Activated naive CD8-positive, alpha-beta T cell (primary cell): ENCODE results near the gene ARMH4.

Experiments used
- H3K27ac Mint-ChIP-seq: one replicate; pipeline ENCODE4 v1.8.0; 2021; ENCODE audit warnings: mixed read lengths
- H3K27me3 Mint-ChIP-seq: one replicate; pipeline ENCODE4 v1.8.0; 2021; ENCODE audit warnings: mixed read lengths
- H3K36me3 Mint-ChIP-seq: one replicate; pipeline ENCODE4 v1.8.0; 2021; ENCODE audit warnings: mixed read lengths
- H3K4me1 Mint-ChIP-seq: one replicate; pipeline ENCODE4 v1.8.0; 2021; ENCODE audit warnings: low read depth, mixed read lengths
- H3K4me3 Mint-ChIP-seq: one replicate; pipeline ENCODE4 v1.8.0; 2021; ENCODE audit warnings: mild to moderate bottlenecking, mixed read lengths
- H3K9me3 Mint-ChIP-seq: one replicate; pipeline ENCODE4 v1.8.0; 2021; ENCODE audit warnings: low read depth, mixed read lengths

The ARMH4 gene

GRCh38 chr14:58091883-58092630 lies 60.0 kb downstream of the ARMH4 start:
- no peaks in the 10 kb centered on the region for H3K9me3 Mint-ChIP-seq
- H3K4me3 Mint-ChIP-seq: no peak overlapping the region
- peaks cover 4% of the 10 kb centered on the region for H3K27me3 Mint-ChIP-seq
- H3K4me1 Mint-ChIP-seq: no peaks in the 10 kb centered on the region
- no peaks in the 10 kb centered on the region for H3K36me3 Mint-ChIP-seq
- H3K27ac Mint-ChIP-seq: no peak overlapping the region

DNA sequence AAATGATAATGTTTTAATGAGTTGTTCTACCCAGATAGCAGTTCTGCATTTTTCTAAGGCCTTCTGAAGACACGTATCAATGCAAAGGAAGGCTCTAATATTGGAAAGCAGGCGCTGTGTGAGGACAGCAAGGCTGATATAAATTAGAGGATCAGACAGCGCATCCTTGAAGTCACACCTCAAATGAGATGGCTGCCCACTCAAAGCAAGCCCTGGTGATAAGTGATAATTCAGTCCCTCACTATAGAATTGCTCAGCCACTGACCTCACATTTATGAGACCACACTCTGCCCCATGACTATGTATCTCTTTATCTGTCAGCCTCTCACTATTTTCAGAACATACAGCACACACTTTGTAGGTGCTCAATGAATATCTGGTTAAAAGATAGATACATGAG lies 62.4 kb downstream of the ARMH4 start:
- H3K4me1 Mint-ChIP-seq: no peaks in the 10 kb centered on the region
- no peaks in the 10 kb centered on the region for H3K9me3 Mint-ChIP-seq
- H3K4me3 Mint-ChIP-seq: no peak overlapping the region
- H3K27ac Mint-ChIP-seq: no peak overlapping the region
- no peaks in the 10 kb centered on the region for H3K36me3 Mint-ChIP-seq
- H3K27me3 Mint-ChIP-seq: peaks cover 5% of the 10 kb centered on the region

DNA sequence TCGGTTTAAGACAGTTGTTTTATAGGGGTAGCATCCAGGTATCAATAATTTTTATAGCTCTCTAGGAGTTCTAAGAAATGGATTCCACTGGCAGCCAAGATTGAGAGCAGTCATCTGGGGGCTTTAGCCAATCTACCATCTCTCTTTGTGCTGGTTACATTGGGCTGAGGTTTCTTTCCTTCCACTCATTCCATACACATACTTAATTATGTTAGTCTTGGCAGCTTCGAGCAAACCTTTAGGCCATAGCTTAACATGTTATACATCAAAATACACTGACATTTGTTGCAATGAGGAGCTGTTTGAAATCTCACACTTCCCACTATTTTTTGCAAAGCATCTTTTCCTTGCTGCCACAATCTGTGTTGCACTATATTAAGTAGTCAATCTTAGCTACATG lies 63.1 kb downstream of the ARMH4 start:
- no peaks in the 10 kb centered on the region for H3K9me3 Mint-ChIP-seq
- H3K4me1 Mint-ChIP-seq: no peaks in the 10 kb centered on the region
- no peak overlapping the region for H3K27ac Mint-ChIP-seq
- H3K4me3 Mint-ChIP-seq: no peak overlapping the region
- H3K27me3 Mint-ChIP-seq: peaks cover 8% of the 10 kb centered on the region
- no peaks in the 10 kb centered on the region for H3K36me3 Mint-ChIP-seq

DNA sequence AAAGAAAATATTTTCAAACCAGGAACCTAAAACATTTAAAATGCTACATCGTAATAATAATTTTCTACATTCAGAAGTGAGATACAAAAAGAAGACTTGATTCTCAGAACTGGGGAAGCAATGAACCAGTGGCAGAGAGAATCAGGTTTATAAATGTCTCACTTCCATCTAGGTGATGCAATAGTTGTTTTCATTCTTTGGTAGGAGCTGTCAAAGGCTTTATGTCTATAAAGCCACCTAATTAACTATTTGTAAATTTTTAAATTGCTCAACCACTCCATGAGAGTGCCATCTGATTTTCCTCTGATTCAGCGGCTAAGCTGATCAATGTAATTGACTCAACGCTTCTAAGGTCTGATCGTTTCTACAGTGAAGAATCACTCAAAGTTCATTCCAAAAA lies 66.1 kb downstream of the ARMH4 start:
- Mint-ChIP-seq H3K4me3 (no peak overlapping the region), H3K9me3 (no peaks in the 10 kb centered on the region), H3K27me3 (peaks cover 16% of the 10 kb centered on the region), H3K27ac (no peak overlapping the region), H3K4me1 (no peaks in the 10 kb centered on the region), H3K36me3 (no peaks in the 10 kb centered on the region)

- Mint-ChIP-seq H3K4me3 (no peak overlapping the region), H3K36me3 (no peaks in the 10 kb centered on the region), H3K9me3 (no peaks in the 10 kb centered on the region), H3K27me3 (peaks cover 20% of the 10 kb centered on the region), H3K4me1 (no peaks in the 10 kb centered on the region), H3K27ac (no peak overlapping the region)
These were observed 69.4 kb downstream of the ARMH4 start for GRCh38 chr14:58082491-58083098.

GRCh38 chr14:58082011-58082410 lies 70.0 kb downstream of the ARMH4 start:
- no peaks in the 10 kb centered on the region for H3K9me3 Mint-ChIP-seq
- no peak overlapping the region for H3K4me3 Mint-ChIP-seq
- H3K36me3 Mint-ChIP-seq: no peaks in the 10 kb centered on the region
- no peak overlapping the region for H3K27ac Mint-ChIP-seq
- H3K4me1 Mint-ChIP-seq: no peaks in the 10 kb centered on the region
- H3K27me3 Mint-ChIP-seq: peaks cover 17% of the 10 kb centered on the region

GRCh38 chr14:58078471-58078870 lies 73.5 kb downstream of the ARMH4 start:
- H3K36me3 Mint-ChIP-seq: no peaks in the 10 kb centered on the region
- no peaks in the 10 kb centered on the region for H3K9me3 Mint-ChIP-seq
- H3K4me3 Mint-ChIP-seq: no peak overlapping the region
- H3K27ac Mint-ChIP-seq: no peak overlapping the region
- peaks cover 18% of the 10 kb centered on the region for H3K27me3 Mint-ChIP-seq
- no peaks in the 10 kb centered on the region for H3K4me1 Mint-ChIP-seq

DNA sequence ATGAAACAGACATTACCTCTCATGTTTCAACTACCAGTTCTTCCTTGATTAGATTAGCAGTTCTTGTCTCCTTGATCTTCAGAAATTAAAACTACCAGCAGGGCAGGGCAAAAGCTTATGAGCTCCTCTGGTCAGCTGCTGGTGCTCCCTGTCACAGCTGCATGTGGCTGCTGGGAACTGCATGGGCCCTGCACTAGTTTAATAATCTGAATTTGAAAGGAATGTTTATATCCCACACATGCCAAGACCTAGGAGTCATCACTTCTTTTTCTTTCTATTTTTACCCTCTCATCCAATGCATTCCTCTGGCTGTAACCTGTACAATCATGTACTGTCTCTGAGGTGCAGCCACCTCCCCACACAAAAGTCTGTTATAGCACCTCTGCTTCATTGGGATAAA lies 73.9 kb downstream of the ARMH4 start:
- no peak overlapping the region for H3K4me3 Mint-ChIP-seq
- no peaks in the 10 kb centered on the region for H3K36me3 Mint-ChIP-seq
- H3K4me1 Mint-ChIP-seq: no peaks in the 10 kb centered on the region
- no peaks in the 10 kb centered on the region for H3K9me3 Mint-ChIP-seq
- no peak overlapping the region for H3K27ac Mint-ChIP-seq
- peaks cover 19% of the 10 kb centered on the region for H3K27me3 Mint-ChIP-seq

DNA sequence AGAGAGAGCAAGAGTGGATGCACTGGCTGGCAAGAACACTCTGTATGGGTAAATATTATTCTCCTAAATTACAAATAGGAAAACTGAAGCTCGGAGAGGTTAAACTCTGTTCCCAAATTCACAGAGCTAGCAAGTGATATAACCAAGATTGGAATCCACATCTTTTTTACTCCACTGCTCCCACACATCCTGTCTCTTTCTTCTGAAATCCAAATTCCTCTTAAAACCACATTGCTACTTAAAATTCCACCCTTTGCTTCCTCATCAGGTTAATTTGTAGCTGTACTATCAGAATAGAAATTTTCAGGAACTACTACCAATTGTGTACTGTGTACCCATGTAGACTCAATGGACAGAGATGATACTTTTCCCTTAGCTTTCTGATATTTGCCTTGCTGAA lies 74.4 kb downstream of the ARMH4 start:
- peaks cover 14% of the 10 kb centered on the region for H3K27me3 Mint-ChIP-seq
- H3K4me1 Mint-ChIP-seq: no peaks in the 10 kb centered on the region
- no peak overlapping the region for H3K27ac Mint-ChIP-seq
- H3K36me3 Mint-ChIP-seq: no peaks in the 10 kb centered on the region
- H3K9me3 Mint-ChIP-seq: no peaks in the 10 kb centered on the region
- no peak overlapping the region for H3K4me3 Mint-ChIP-seq

DNA sequence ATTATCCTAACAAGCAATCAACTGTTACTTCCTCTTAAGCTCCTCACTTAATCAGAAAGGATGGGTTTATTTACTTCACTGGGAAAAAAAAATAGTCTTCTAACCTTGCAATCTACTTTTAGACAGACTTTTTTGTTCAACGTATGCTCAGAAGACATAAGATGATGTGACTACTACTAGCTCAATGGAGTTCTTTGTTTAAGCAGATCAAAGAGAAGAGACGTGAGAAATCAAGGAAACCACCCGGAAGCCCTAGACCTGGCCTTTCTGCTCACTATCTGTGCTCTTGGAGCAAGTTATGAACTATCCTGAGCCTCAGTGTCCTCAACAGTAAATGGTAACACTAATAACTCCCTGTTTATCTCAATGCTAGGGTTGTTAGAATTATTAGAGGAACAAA lies 78.5 kb downstream of the ARMH4 start:
- peaks cover 7% of the 10 kb centered on the region for H3K27me3 Mint-ChIP-seq
- no peak overlapping the region for H3K4me3 Mint-ChIP-seq
- H3K27ac Mint-ChIP-seq: no peak overlapping the region
- H3K36me3 Mint-ChIP-seq: no peaks in the 10 kb centered on the region
- H3K4me1 Mint-ChIP-seq: no peaks in the 10 kb centered on the region
- H3K9me3 Mint-ChIP-seq: no peaks in the 10 kb centered on the region

- Mint-ChIP-seq H3K36me3 (no peaks in the 10 kb centered on the region), H3K27me3 (peaks cover 7% of the 10 kb centered on the region), H3K27ac (no peak overlapping the region), H3K4me3 (peak overlapping the region; percentile 15), H3K9me3 (no peaks in the 10 kb centered on the region), H3K4me1 (no peaks in the 10 kb centered on the region)
These were observed 79.5 kb downstream of the ARMH4 start for GRCh38 chr14:58072288-58073071.

DNA sequence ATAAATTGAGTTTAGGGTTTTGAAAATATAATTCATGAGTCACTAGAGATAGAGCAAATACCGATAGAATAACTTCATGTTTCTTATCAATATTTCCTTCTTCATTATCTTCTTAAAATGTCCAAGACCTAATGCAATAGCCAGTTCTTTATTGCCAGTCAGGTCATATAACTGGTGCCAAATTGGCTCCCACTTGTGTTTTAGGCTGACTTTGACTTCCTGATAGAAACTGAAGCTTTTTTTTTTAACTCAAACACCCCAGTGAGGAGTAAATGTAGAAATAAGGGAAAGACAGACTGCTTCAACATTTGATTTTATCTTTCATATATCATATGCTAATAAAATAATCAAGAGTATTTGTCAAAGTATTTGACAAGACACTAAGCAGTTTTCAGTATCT lies 80.7 kb downstream of the ARMH4 start:
- Mint-ChIP-seq H3K4me3 (no peak overlapping the region), H3K27ac (no peak overlapping the region), H3K9me3 (no peaks in the 10 kb centered on the region), H3K36me3 (no peaks in the 10 kb centered on the region), H3K4me1 (no peaks in the 10 kb centered on the region), H3K27me3 (peaks cover 7% of the 10 kb centered on the region)

- H3K4me1 Mint-ChIP-seq: no peaks in the 10 kb centered on the region
- H3K27me3 Mint-ChIP-seq: no peaks in the 10 kb centered on the region
- H3K9me3 Mint-ChIP-seq: no peaks in the 10 kb centered on the region
- no peaks in the 10 kb centered on the region for H3K36me3 Mint-ChIP-seq
- no peak overlapping the region for H3K27ac Mint-ChIP-seq
- no peak overlapping the region for H3K4me3 Mint-ChIP-seq
These were observed 83.7 kb downstream of the ARMH4 start for GRCh38 chr14:58068306-58068705.

DNA sequence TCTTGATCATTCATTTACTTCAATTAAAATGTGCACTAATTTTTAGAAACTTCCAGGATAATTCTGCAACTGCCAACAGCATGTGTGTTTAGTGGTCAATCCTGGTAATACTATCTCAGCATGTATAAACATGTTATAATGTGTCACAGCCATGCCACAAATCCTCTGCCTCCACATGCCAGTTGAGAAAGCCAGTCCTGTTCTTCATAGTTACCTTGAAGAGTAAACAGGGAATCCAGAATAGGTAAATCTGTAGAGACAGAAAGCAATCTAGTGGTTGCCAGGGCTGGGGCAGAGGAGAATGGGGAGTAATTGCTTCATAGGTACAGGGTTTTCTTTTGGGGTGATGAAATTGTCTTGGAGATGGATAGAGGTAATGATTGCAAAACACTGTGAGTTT lies 85.9 kb downstream of the ARMH4 start:
- Mint-ChIP-seq H3K27ac (no peak overlapping the region), H3K27me3 (no peaks in the 10 kb centered on the region), H3K4me1 (no peaks in the 10 kb centered on the region)

GRCh38 chr14:58061581-58061980 lies 90.4 kb downstream of the ARMH4 start:
- H3K27ac Mint-ChIP-seq: no peak overlapping the region
- no peaks in the 10 kb centered on the region for H3K36me3 Mint-ChIP-seq

More for the DNA sequence above, 85.9 kb downstream of the ARMH4 start:
- Mint-ChIP-seq H3K4me3 (no peak overlapping the region), H3K9me3 (no peaks in the 10 kb centered on the region), H3K36me3 (no peaks in the 10 kb centered on the region)

More at GRCh38 chr14:58061581-58061980, 90.4 kb downstream of the ARMH4 start:
- no peaks in the 10 kb centered on the region for H3K9me3 Mint-ChIP-seq
- H3K4me1 Mint-ChIP-seq: no peaks in the 10 kb centered on the region
- no peaks in the 10 kb centered on the region for H3K27me3 Mint-ChIP-seq
- no peak overlapping the region for H3K4me3 Mint-ChIP-seq
